DMS 273 treated with DMSO at 0.1 percent for 48 hours (cell line): Measurements from ENCODE around the gene CASZ1.

Experiments used
- DNase-seq: peaks from one replicate; lab custom pipeline; 2025; lab: John Stamatoyannopoulos, UW

The CASZ1 gene

DNA sequence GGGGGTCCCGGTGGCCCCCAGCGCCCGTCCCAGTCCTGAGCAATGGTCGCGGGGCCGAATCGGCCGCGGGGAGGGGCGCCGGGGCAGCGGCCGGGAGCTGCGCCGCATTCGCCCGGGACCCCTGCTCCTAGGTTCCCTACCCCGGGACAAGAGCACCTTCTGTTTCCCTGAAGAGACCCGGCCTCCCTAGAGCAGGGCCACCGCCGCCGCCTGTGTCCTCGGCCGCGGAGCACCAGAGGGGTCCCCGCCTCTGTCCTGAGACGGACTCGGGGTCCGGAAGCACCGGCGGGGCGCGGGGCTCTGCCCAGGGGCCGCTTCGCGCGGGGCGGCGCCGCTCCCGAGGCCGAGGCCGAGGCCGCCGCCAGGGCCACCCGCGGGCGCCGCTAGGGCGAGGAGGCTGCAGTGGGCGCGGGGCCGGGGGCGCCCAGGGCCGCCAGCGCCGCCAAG is 157.9 kb downstream of the CASZ1 start:
- no peak for DNase-seq

- DNase-seq, result no peak
These were observed 158.4 kb downstream of the CASZ1 start for GRCh38 chr1:10637834-10638558.

DNA sequence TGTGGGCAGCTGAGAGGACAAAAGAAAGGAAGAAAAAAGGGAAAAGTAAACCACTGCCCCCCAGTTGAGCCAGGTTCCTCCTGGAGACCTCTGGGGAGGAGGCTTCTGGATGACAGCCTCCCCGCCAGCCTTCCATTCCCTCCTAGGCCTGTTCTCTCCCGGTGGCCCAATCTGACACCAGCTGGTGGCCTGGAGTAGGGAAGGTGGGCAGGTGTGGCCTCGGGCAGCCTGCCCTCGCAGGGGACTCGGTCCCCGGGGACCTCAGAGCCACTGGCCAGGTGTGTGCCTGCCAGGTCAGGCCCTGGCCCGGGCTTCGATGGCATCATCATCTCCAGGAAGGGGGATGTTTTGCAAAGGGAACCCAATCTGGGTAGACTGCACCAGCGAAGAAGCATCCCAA is 159.0 kb downstream of the CASZ1 start:
- DNase-seq, result no peak

GRCh38 chr1:10635992-10636391 is 160.5 kb downstream of the CASZ1 start:
- no peak for DNase-seq

GRCh38 chr1:10635085-10635896 is 161.2 kb downstream of the CASZ1 start:
- DNase-seq, result peak; percentile 30

GRCh38 chr1:10634428-10635084 is 161.9 kb downstream of the CASZ1 start:
- no peak for DNase-seq

GRCh38 chr1:10634075-10634427 is 162.4 kb downstream of the CASZ1 start:
- DNase-seq, result no peak

- DNase-seq, result no peak
These were observed 163.0 kb downstream of the CASZ1 start for GRCh38 chr1:10633416-10633815.

DNA sequence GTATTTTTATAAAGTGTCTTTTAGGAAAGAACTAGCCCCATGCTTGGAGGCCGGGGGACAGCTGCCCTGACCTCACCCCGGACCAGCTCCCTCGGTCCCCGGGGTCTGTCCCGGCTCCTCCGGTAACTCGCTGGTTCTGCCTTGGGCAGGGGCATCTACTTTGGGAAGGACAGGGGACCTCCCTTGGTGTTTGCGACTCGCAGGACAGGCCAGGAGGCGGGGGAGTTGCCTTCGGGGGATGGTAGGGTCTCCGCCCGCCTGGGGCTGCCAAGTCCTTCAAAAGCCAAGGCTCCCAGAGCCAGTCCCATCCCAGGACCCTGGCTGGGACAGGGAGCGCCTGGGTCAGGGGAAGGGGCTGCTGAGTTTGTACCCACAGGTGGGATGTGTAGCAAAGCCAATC is 163.8 kb downstream of the CASZ1 start:
- DNase-seq, result no peak

DNA sequence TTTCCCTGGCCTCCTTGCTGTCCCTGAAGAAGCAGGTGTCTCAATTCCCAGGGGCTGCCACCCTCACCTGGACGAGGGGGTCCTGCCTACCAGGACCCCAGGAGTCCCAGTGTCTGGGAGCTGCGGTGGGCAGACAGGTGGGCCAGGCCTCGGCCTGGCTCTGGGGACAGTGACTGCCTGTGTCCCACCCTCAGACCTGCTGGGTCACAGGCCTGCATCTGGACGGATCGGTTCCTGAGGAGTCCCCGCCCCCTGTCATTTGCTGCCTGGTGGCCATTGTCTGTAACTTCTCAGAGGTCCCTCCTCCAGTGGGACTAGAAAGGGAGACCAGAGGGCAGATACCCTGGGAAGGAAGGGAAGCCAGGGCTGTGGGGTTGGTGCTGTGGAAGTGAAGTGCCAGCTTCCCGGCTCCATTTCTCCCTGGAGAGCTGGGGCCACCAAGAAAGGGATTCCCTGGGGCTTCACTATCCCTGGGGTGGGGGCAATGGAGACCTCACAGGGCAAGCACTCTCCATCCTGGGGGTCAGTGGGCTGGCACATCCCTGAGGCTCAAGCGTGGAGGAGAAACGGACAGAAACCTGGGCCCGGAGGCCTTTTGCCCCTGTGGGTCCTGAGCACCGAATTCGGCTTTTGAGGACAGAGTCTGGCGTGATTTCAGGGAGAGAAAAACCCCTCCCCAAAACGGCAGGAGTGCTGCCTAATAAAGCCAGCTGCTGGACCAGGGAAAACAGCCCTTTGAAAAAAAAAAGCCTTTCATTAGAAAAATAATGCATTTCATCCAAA is 164.4 kb downstream of the CASZ1 start:
- no peak for DNase-seq

DNA sequence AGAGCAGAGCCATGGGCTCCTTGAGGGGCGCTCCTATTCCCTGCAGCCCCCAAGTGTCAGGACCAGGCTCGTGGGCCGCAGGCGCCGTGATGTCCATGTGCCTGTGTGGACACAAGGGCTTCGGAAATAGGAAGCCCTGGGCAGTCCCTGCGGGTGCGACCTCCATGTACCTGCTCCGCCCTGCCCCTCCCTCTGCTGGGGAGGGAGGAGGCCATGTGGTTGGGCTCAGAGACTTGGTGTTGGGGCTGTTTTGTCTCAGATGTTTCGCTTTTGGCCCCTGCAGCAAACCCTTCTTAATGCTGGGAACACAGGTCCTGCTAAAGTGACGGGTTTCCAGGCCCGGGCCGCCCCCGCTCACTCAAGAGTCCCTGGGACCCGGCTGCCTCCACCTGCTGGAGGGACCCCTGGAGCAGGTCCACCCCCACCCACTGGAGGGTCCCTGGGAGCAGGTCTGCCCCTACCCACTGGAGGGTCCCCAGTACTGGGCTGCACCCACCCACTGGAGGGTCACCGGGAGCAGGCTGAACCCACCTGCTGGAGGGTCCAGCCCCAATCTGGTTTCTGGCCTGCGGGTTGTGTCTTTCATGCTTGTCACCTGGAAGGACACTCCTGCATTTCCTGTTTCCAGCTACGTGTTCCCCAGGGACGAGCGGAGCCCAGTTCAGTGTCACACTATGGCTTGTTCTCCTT is 165.2 kb downstream of the CASZ1 start:
- no peak for DNase-seq

- DNase-seq, result no peak
These were observed 165.8 kb downstream of the CASZ1 start for GRCh38 chr1:10630661-10631120.

GRCh38 chr1:10629816-10630571 is 166.5 kb downstream of the CASZ1 start:
- no peak for DNase-seq

DNA sequence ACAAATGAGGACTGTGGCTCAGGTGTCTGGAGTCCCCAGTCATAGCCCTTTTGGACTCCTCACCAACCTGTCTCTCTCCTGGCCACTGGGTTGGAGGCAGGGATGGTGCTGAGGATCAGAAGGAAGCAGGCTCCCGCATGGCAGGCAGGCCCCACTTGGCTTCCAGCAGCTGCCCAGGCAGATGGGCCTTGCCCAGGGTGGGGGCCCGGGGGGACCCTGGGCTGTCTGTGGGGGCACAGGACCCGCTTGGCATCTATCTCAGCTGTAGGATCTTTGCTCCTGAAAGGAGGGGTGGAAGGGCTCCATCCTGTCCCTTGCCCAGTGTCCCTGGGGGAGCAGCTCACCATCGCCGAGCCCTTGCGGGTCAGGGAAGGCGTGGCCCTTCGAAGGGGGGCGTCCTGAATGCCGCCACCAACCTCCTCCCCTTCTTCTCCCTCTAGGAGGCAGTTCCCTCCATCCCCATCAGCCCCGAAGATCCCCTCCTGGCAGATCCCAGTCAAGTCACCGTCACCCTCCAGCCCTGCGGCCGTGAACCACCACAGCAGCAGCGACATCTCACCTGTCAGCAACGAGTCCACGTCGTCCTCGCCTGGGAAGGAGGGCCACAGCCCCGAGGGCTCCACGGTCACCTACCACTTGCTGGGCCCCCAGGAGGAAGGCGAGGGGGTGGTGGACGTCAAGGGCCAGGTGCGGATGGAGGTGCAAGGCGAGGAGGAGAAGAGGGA is 167.2 kb downstream of the CASZ1 start:
- DNase-seq, result no peak

GRCh38 chr1:10628685-10629084 is 167.8 kb downstream of the CASZ1 start:
- DNase-seq, result no peak

GRCh38 chr1:10626791-10627410 is 169.5 kb downstream of the CASZ1 start:
- DNase-seq, result no peak

DNA sequence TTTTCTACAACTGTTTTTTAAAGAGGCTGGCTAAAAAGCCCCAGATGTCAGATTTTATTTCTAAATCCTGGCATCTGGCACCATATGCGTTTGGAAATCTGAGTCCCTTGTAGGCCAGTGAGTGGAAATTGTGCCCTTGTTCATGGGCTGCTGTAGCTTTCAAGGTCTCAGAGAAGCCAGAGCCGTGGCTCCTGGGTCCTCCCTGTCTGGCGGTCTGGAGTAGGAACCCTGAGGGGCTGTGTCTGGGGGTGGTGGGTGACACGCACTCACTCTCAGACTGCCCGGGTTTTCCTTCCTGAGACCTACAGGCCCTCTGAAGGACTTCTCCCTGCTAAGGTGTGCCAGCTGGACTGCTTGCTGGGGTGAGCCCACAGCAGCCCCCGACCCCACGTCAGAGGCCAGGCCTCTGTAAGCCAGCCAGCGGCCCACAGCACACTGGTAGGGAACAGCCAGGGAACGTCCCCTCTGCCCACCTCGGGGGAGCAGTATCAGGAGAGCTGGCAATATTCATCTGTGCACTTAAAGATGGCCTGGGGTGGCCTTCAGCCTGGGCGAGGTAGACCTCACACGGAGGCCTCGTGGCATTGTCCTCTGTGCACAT is 170.2 kb downstream of the CASZ1 start:
- DNase-seq, result peak; percentile 88

DNA sequence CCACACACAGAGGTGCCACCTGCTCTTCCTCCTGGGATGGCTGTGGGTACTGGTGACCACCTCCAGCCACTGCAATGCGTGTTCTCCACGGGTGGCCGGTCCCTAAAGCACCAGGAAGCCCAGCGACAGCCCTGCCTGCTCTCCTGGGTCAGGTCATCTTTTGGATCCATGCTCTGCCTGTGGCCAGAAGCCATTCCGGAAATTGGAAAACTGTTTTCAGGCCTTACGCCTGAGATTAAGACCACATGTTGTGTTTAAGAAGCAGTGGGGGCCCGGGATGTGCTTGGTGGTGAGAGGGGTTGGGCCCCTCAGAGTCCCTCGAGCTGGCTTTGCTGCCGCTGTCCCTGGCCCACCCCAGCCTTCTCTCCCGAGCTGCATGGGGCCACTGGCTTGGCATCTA is 170.9 kb downstream of the CASZ1 start:
- DNase-seq, result no peak

- no peak for DNase-seq
These were observed 171.4 kb downstream of the CASZ1 start for GRCh38 chr1:10625076-10625475.
